ENCODE measurements around the gene TBC1D9. TPM values are rescaled to one million over a fixed set of nuclear protein-coding genes. Genes with fewer than 3 reads are reported as not detected.

TBC1D9 gene
- total RNA-seq, 1 experiment from 2014 or later = 0.70 TPM

DNA sequence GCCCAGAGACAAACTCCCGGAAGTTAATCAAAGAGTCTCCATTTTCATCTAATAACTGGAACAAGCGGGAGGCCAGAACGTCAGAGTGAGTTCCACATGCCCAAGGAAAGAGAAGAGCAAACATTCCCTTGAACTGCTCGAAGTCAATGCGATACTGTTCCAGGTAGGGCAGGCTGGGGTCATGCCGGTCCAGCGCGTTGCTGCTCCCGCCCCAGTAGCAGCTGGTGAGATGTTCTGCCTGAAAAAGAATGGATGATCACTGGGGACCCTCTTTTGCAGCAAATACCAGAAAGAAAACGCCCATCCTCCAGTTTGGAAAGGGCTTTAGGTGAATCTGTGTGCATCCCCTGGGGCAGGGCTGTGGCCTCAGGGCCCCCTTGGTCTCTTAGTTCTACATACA lies 122.2 kb downstream of the TBC1D9 start (continued):
- TF ChIP-seq ZNF396 (CRISPR knock-in tag; IDR thresholded peaks at IDR 0.05; ENCODE audit: borderline replicate concordance) (no peak), RELA (CRISPR knock-in tag; IDR thresholded peaks at IDR 0.05; ENCODE audit: borderline replicate concordance) (no peak)

DNA sequence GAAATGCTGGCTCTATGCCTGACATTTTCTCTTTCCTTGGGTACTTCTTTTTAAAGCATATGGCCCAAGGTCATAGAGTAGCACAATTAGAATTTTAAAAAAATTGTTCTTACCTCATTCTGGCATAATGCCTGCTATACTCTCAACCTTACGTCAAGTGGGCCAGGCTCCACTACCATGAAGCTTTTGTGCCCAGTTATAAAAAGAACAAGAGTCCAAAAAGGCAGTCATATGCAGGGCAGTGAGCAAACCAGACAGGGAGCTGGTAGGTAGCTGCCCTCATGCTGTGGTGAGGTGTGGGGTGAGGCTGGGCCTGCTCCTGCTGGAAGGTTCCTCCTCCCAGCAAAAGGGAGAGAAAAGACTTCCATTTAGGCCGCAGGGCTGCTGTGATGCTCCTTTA lies 123.1 kb downstream of the TBC1D9 start:
- ChIA-PET POLR2A (interaction anchor here (0.6 kb wide), 1 partner anchor 89 kb away, joined by 3 read pairs; no protein-coding TSS in a partner anchor), CTCF (interaction anchor here (1.4 kb wide), 1 partner anchor 38 kb away, joined by 4 read pairs; no protein-coding TSS in a partner anchor)
- no peak for ATAC-seq
- Mint-ChIP-seq H3K9me3 (no peaks in the 10 kb centered on the region), H3K4me3 (no peak overlapping the region), H3K36me3 (no peaks in the 10 kb centered on the region), H3K4me1 (peaks cover 20% of the 10 kb centered on the region), H3K27me3 (ENCODE audit: low read depth) (no peaks in the 10 kb centered on the region), H3K27ac (no peak overlapping the region)
- no peak for DNase-seq (ENCODE audit: low spot score)
- TF ChIP-seq FOXK1 (CRISPR knock-in tag; IDR thresholded peaks at IDR 0.05) (no peak), RORB (CRISPR knock-in tag; IDR thresholded peaks at IDR 0.05) (no peak), TEAD4 (CRISPR knock-in tag; IDR thresholded peaks at IDR 0.05) (no peak)
- TF ChIP-seq, protein P1, sequence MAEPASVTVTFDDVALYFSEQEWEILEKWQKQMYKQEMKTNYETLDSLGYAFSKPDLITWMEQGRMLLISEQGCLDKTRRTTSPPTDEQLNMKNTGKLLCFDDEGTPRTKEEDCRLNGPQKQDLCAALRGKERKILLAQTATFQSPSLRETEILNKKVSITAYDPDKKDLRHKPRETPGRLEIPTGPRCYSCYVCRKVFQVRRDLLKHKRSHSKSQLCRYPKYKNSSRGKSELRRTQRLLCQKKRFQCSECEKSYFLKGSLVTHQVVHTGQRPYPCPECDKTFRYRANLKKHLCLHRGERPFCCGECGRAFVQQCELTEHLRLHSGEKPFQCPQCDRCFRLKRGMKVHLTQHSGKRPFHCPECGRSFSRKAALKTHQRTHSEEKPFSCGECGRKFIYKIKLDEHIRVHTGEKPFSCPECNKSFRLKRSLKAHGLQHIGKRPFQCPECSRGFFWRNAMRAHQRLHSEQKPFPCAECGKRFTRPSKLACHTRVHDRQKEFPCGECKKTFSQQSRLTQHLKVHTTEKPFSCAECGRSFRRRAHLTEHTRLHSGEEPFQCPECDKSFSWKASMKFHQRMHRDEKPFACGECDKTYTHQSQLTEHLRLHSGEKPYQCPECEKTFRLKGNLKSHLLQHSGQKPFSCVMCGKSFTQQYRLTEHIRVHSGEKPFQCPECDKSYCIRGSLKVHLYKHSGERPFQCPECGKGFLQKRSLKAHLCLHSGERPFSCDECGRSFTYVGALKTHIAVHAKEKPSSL (CRISPR knock-in tag; conservative IDR thresholded peaks at IDR 0.05) = no peak
- TF ChIP-seq, protein P2, sequence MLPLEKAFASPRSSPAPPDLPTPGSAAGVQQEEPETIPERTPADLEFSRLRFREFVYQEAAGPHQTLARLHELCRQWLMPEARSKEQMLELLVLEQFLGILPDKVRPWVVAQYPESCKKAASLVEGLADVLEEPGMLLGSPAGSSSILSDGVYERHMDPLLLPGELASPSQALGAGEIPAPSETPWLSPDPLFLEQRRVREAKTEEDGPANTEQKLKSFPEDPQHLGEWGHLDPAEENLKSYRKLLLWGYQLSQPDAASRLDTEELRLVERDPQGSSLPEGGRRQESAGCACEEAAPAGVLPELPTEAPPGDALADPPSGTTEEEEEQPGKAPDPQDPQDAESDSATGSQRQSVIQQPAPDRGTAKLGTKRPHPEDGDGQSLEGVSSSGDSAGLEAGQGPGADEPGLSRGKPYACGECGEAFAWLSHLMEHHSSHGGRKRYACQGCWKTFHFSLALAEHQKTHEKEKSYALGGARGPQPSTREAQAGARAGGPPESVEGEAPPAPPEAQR (CRISPR knock-in tag; IDR thresholded peaks at IDR 0.05) = no peak

DNA sequence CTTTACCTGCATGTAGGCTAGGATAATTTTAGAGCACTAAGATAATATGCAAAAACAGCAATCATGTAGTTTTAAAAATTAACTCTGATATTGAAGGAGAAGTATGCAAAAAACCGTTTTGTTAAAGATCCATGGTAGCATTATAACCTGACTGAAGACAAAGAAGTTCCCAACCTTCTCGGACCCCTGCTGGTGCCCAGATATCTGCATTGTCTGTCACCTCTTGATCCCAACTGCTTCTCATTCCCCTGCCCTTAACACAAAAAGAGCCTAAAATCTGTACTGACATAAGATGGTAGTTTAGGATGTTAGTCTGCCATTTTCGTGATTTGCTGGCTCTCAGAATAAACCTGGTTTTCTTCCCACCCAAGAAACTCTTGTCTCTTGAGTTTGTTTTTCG lies 125.9 kb downstream of the TBC1D9 start:
- H3K27me3 Mint-ChIP-seq (ENCODE audit: low read depth) = no peaks in the 10 kb centered on the region
- peak; percentile 47; the same call in 1 of the 2 replicates for ATAC-seq
- no peak overlapping the region for H3K27ac Mint-ChIP-seq
- ChIA-PET CTCF (no interaction called here), POLR2A (no interaction called here)
- no peak overlapping the region for H3K4me3 Mint-ChIP-seq
- no peaks in the 10 kb centered on the region for H3K9me3 Mint-ChIP-seq
- peaks cover 9% of the 10 kb centered on the region for H3K4me1 Mint-ChIP-seq
- DNase-seq (ENCODE audit: low spot score) = no peak
- no peaks in the 10 kb centered on the region for H3K36me3 Mint-ChIP-seq
- TF ChIP-seq TEAD1 (CRISPR knock-in tag; IDR thresholded peaks at IDR 0.05) = no peak
- TF ChIP-seq MXD4 (CRISPR knock-in tag; IDR thresholded peaks at IDR 0.05; ENCODE audit: borderline replicate concordance) = no peak
- no peak for TF ChIP-seq CREB1 (CRISPR knock-in tag; IDR thresholded peaks at IDR 0.05)
- no peak for TF ChIP-seq MYBL2 (CRISPR knock-in tag; IDR thresholded peaks at IDR 0.05)

DNA sequence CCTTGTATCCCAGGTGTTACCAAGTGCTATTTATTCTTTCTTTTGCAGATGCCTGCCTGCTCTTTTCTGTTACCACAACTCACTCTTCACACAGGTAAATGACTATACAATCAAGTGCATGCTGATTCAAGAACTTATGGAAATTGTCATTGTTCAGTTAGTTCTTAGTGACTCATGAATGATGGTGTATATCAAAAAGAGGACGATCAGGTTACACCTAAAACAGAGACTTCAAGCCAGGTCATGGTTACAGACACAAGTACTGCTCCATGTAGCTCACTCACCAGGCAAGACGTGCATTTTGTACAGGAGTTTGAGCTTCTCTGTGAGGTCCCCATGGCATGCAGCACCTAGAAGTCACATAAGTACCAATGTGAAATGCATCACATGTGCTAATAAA lies 128.2 kb downstream of the TBC1D9 start:
- TF ChIP-seq TEAD1 (CRISPR knock-in tag; IDR thresholded peaks at IDR 0.05) (no peak), RELA (CRISPR knock-in tag; IDR thresholded peaks at IDR 0.05; ENCODE audit: borderline replicate concordance) (no peak), HMGA2 (CRISPR knock-in tag; IDR thresholded peaks at IDR 0.05) (no peak), SOX15 (CRISPR knock-in tag; IDR thresholded peaks at IDR 0.05) (no peak), NR3C1 (CRISPR knock-in tag; conservative IDR thresholded peaks at IDR 0.05; ENCODE audit: low read depth) (no peak), CBFB (CRISPR knock-in tag; IDR thresholded peaks at IDR 0.05; ENCODE audit: low read depth) (no peak), SP1 (CRISPR knock-in tag; conservative IDR thresholded peaks at IDR 0.05) (no peak), NR1H2 (CRISPR knock-in tag; IDR thresholded peaks at IDR 0.05) (no peak), ZNF232 (CRISPR knock-in tag; IDR thresholded peaks at IDR 0.05) (no peak)
- TF ChIP-seq, protein P3, sequence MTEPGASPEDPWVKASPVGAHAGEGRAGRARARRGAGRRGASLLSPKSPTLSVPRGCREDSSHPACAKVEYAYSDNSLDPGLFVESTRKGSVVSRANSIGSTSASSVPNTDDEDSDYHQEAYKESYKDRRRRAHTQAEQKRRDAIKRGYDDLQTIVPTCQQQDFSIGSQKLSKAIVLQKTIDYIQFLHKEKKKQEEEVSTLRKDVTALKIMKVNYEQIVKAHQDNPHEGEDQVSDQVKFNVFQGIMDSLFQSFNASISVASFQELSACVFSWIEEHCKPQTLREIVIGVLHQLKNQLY (CRISPR knock-in tag; IDR thresholded peaks at IDR 0.05) = no peak
- TF ChIP-seq, protein P4, sequence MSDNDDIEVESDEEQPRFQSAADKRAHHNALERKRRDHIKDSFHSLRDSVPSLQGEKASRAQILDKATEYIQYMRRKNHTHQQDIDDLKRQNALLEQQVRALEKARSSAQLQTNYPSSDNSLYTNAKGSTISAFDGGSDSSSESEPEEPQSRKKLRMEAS (CRISPR knock-in tag; IDR thresholded peaks at IDR 0.05) = no peak
- TF ChIP-seq, protein P5, sequence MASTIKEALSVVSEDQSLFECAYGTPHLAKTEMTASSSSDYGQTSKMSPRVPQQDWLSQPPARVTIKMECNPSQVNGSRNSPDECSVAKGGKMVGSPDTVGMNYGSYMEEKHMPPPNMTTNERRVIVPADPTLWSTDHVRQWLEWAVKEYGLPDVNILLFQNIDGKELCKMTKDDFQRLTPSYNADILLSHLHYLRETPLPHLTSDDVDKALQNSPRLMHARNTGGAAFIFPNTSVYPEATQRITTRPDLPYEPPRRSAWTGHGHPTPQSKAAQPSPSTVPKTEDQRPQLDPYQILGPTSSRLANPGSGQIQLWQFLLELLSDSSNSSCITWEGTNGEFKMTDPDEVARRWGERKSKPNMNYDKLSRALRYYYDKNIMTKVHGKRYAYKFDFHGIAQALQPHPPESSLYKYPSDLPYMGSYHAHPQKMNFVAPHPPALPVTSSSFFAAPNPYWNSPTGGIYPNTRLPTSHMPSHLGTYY (CRISPR knock-in tag; IDR thresholded peaks at IDR 0.05) = no peak
- TF ChIP-seq, protein P6, sequence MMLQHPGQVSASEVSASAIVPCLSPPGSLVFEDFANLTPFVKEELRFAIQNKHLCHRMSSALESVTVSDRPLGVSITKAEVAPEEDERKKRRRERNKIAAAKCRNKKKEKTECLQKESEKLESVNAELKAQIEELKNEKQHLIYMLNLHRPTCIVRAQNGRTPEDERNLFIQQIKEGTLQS (CRISPR knock-in tag; conservative IDR thresholded peaks at IDR 0.05) = no peak
- Mint-ChIP-seq H3K4me3 (no peak overlapping the region), H3K27ac (no peak overlapping the region), H3K9me3 (no peaks in the 10 kb centered on the region), H3K27me3 (ENCODE audit: low read depth) (no peaks in the 10 kb centered on the region), H3K36me3 (no peaks in the 10 kb centered on the region), H3K4me1 (peaks cover 5% of the 10 kb centered on the region)
- ChIA-PET POLR2A (no interaction called here), CTCF (no interaction called here)
- ATAC-seq (no peak), DNase-seq (ENCODE audit: low spot score) (no peak)

Measured in WTC11 (cell line).